HEK293 (cell line): Measurements from ENCODE around the gene CAP1.

Experiments used
- GFI1B ChIP-seq: fragments of 450-650 bp; formaldehyde crosslinking; IDR thresholded peaks from 2 replicates; pipeline ENCODE4 v1.5.1; 2016; ENCODE audit warnings: missing biosample characterization, missing genetic modification characterization
- GLI2 ChIP-seq: fragments of 450-650 bp; formaldehyde crosslinking; IDR thresholded peaks from 2 replicates; pipeline ENCODE4; 2017; ENCODE audit warnings: missing biosample characterization, missing genetic modification characterization, low read depth, borderline replicate concordance
- IKZF3 ChIP-seq: fragments of 450-650 bp; IDR thresholded peaks from 2 replicates; pipeline ENCODE4 v1.5.0; 2018; ENCODE audit warnings: missing biosample characterization, mild to moderate bottlenecking, missing genetic modification characterization, moderate library complexity
- KLF1 ChIP-seq: fragments of 450-650 bp; formaldehyde crosslinking; IDR thresholded peaks from 2 replicates; pipeline ENCODE4 v1.5.1; 2016; ENCODE audit warnings: missing biosample characterization, missing genetic modification characterization
- MYNN ChIP-seq: fragments of 450-650 bp; formaldehyde crosslinking; IDR thresholded peaks from 2 replicates; pipeline ENCODE4 v1.5.1; 2016; ENCODE audit warnings: missing biosample characterization, missing genetic modification characterization, borderline replicate concordance
- MZF1 ChIP-seq: fragments of 450-650 bp; formaldehyde crosslinking; IDR thresholded peaks from 2 replicates; pipeline ENCODE4 v1.5.1; 2017; ENCODE audit warnings: missing biosample characterization, missing genetic modification characterization, borderline replicate concordance
- SP3 ChIP-seq: fragments of 450-650 bp; formaldehyde crosslinking; IDR thresholded peaks from 2 replicates; pipeline ENCODE4 v1.5.1; 2016; ENCODE audit warnings: missing biosample characterization, missing genetic modification characterization
- WT1 ChIP-seq: fragments of 450-650 bp; formaldehyde crosslinking; IDR thresholded peaks from 2 replicates; pipeline ENCODE4 v1.5.1; 2016; ENCODE audit warnings: missing biosample characterization, missing genetic modification characterization
- ZEB2 ChIP-seq: fragments of 450-650 bp; formaldehyde crosslinking; IDR thresholded peaks from 2 replicates; pipeline ENCODE4 v1.5.1; 2016; ENCODE audit warnings: missing biosample characterization, missing genetic modification characterization
- ZFHX2 ChIP-seq: fragments of 450-650 bp; formaldehyde crosslinking; conservative IDR thresholded peaks from 2 replicates; pipeline ENCODE4 v1.5.1; 2016; ENCODE audit warnings: missing biosample characterization, missing genetic modification characterization
- ZFP37 ChIP-seq: fragments of 450-650 bp; formaldehyde crosslinking; IDR thresholded peaks from 2 replicates; pipeline ENCODE4 v1.5.1; 2016; ENCODE audit warnings: missing biosample characterization, missing genetic modification characterization
- ZFP41 ChIP-seq: fragments of 450-650 bp; formaldehyde crosslinking; IDR thresholded peaks from 2 replicates; pipeline ENCODE4 v1.5.1; 2016; ENCODE audit warnings: missing biosample characterization, missing genetic modification characterization, borderline replicate concordance
- ZNF16 ChIP-seq: fragments of 450-650 bp; formaldehyde crosslinking; IDR thresholded peaks from 2 replicates; pipeline ENCODE4 v1.5.1; 2016; ENCODE audit warnings: low read depth, missing biosample characterization, missing genetic modification characterization
- ZNF169 ChIP-seq: fragments of 450-650 bp; formaldehyde crosslinking; IDR thresholded peaks from 2 replicates; pipeline ENCODE4 v1.5.1; 2016; ENCODE audit warnings: missing biosample characterization, missing genetic modification characterization
- ZNF248 ChIP-seq: fragments of 450-650 bp; formaldehyde crosslinking; IDR thresholded peaks from 2 replicates; pipeline ENCODE4 v1.5.1; 2017; ENCODE audit warnings: missing biosample characterization, missing genetic modification characterization
- ZNF292 ChIP-seq: fragments of 450-650 bp; formaldehyde crosslinking; IDR thresholded peaks from 2 replicates; pipeline ENCODE4 v1.5.1; 2016; ENCODE audit warnings: low read depth, missing biosample characterization, missing genetic modification characterization, borderline replicate concordance
- ZNF426 ChIP-seq: fragments of 450-650 bp; formaldehyde crosslinking; IDR thresholded peaks from 2 replicates; pipeline ENCODE4 v1.5.1; 2017; ENCODE audit warnings: missing biosample characterization, missing genetic modification characterization, mild to moderate bottlenecking, inconsistent platforms, moderate library complexity
- ZNF510 ChIP-seq: fragments of 450-650 bp; formaldehyde crosslinking; IDR thresholded peaks from 2 replicates; pipeline ENCODE4 v1.5.1; 2018; ENCODE audit warnings: mild to moderate bottlenecking, missing genetic modification characterization, missing biosample characterization; ENCODE audit not compliant: insufficient replicate concordance
- ZNF561 ChIP-seq: fragments of 450-650 bp; IDR thresholded peaks from 2 replicates; pipeline ENCODE4 v1.5.1; 2018; ENCODE audit warnings: missing biosample characterization, missing genetic modification characterization, borderline replicate concordance
- ZNF654 ChIP-seq: fragments of 450-650 bp; formaldehyde crosslinking; IDR thresholded peaks from 2 replicates; pipeline ENCODE4 v1.5.1; 2016; ENCODE audit warnings: low read depth, missing biosample characterization, missing genetic modification characterization
- ZNF776 ChIP-seq: fragments of 450-650 bp; formaldehyde crosslinking; IDR thresholded peaks from 2 replicates; pipeline ENCODE4 v1.5.0; 2017; ENCODE audit warnings: missing biosample characterization, missing genetic modification characterization, borderline replicate concordance
- ZNF792 ChIP-seq: fragments of 450-650 bp; formaldehyde crosslinking; IDR thresholded peaks from 2 replicates; pipeline ENCODE4 v1.5.1; 2016; ENCODE audit warnings: missing biosample characterization, missing genetic modification characterization
- ZSCAN30 ChIP-seq: fragments of 450-650 bp; IDR thresholded peaks from 2 replicates; pipeline ENCODE4 v1.5.1; 2018; ENCODE audit warnings: missing biosample characterization, mild to moderate bottlenecking, missing genetic modification characterization, moderate library complexity
- ZXDB ChIP-seq: fragments of 450-650 bp; formaldehyde crosslinking; IDR thresholded peaks from 2 replicates; pipeline ENCODE4 v1.5.1; 2016; ENCODE audit warnings: missing biosample characterization, missing genetic modification characterization
- TF ChIP-seq, protein P1 (sequence below): fragments of 450-650 bp; formaldehyde crosslinking; IDR thresholded peaks from 2 replicates; pipeline ENCODE4 v1.5.1; 2016; ENCODE audit warnings: missing biosample characterization, missing genetic modification characterization
- TF ChIP-seq, protein P2 (sequence below): fragments of 450-650 bp; formaldehyde crosslinking; IDR thresholded peaks from 2 replicates; pipeline ENCODE4 v1.5.1; 2016; ENCODE audit warnings: missing biosample characterization, missing genetic modification characterization
- TF ChIP-seq, protein P3 (sequence below): fragments of 450-650 bp; formaldehyde crosslinking; IDR thresholded peaks from 2 replicates; pipeline ENCODE4 v1.5.1; 2016; ENCODE audit warnings: missing biosample characterization, missing genetic modification characterization
- TF ChIP-seq, protein P4 (sequence below): fragments of 450-650 bp; formaldehyde crosslinking; IDR thresholded peaks from 2 replicates; pipeline ENCODE4 v1.5.1; 2016; ENCODE audit warnings: missing biosample characterization, missing genetic modification characterization
- TF ChIP-seq, protein P5 (sequence below): fragments of 450-650 bp; formaldehyde crosslinking; IDR thresholded peaks from 2 replicates; pipeline ENCODE4 v1.5.1; 2016; ENCODE audit warnings: missing biosample characterization, missing genetic modification characterization, borderline replicate concordance

CAP1 gene

DNA sequence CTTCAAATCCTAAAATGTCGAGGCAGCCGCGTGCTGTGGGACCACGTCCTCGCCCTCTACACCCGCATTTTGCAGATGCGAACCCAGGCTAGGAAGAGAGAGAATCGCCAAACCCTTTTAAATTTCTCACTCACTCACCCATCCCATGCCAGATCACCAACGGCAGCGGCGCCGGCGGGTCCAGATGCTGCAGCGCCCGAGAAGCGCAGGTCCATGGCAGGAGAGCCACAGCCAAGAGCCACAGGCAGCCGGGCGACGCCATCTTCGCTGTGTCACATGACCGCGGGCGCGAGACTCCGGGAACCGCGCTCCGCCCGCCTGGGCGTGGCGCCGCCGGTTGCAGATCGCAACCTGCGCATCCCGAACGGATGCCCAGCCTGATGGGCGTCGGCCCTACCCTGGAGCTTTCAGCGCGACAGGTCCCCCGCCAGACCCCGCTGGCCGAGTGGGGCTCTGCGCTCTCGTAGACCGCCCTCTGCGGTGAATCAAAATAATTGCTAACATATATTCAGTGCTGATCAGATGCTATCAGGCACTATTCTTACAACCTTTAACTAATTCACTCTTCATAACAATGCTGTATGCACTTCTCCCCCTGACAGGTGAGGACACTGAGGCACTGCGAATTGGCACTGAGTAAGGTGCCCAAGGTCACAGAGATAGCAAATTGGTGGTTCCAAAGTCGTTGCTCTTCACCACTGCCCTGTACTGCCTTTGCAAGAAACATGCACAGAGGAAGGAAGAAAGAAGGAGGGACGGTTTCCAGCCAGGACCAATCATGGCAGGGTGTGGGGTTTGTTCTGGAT lies 56.7 kb downstream of the CAP1 start, which contains the start of gene PPT1 (continued):
- TF ChIP-seq ZNF16 (tag by site-specific recombination), result no peak
- no peak for TF ChIP-seq ZNF510 (tag by site-specific recombination)
- no peak for TF ChIP-seq ZNF248 (tag by site-specific recombination)
- no peak for TF ChIP-seq ZNF292 (tag by site-specific recombination)
- no peak for TF ChIP-seq MYNN (tag by site-specific recombination)
- 0 out of 2 replicates have a peak, but pooled peaks have one; percentile 54 for TF ChIP-seq ZSCAN30 (tag by site-specific recombination)
- no peak for TF ChIP-seq ZFP41 (tag by site-specific recombination)
- peak; percentile 74 for TF ChIP-seq ZXDB (tag by site-specific recombination)
- TF ChIP-seq GLI2 (tag by site-specific recombination), result no peak
- TF ChIP-seq MZF1 (tag by site-specific recombination), result no peak
- TF ChIP-seq ZNF561, result peak; percentile 74; the same call in 1 of the 2 replicates
- TF ChIP-seq ZNF169 (tag by site-specific recombination), result no peak
- TF ChIP-seq ZEB2 (tag by site-specific recombination), result peak; percentile 95
- TF ChIP-seq SP3, result peak; percentile 84
- TF ChIP-seq, protein P1, sequence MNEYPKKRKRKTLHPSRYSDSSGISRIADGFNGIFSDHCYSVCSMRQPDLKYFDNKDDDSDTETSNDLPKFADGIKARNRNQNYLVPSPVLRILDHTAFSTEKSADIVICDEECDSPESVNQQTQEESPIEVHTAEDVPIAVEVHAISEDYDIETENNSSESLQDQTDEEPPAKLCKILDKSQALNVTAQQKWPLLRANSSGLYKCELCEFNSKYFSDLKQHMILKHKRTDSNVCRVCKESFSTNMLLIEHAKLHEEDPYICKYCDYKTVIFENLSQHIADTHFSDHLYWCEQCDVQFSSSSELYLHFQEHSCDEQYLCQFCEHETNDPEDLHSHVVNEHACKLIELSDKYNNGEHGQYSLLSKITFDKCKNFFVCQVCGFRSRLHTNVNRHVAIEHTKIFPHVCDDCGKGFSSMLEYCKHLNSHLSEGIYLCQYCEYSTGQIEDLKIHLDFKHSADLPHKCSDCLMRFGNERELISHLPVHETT, result peak; percentile 64; the same call in 1 of the 2 replicates
- no peak for TF ChIP-seq GFI1B (tag by site-specific recombination)
- no peak for TF ChIP-seq ZNF776 (tag by site-specific recombination)
- peak; percentile 12; the same call in 1 of the 2 replicates for TF ChIP-seq IKZF3 (tag by site-specific recombination)
- TF ChIP-seq, protein P2, sequence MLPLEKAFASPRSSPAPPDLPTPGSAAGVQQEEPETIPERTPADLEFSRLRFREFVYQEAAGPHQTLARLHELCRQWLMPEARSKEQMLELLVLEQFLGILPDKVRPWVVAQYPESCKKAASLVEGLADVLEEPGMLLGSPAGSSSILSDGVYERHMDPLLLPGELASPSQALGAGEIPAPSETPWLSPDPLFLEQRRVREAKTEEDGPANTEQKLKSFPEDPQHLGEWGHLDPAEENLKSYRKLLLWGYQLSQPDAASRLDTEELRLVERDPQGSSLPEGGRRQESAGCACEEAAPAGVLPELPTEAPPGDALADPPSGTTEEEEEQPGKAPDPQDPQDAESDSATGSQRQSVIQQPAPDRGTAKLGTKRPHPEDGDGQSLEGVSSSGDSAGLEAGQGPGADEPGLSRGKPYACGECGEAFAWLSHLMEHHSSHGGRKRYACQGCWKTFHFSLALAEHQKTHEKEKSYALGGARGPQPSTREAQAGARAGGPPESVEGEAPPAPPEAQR (tag by site-specific recombination), result 0 out of 2 replicates have a peak, but pooled peaks have one; percentile 32
- TF ChIP-seq ZNF792 (tag by site-specific recombination), result no peak
- no peak for TF ChIP-seq ZNF426 (tag by site-specific recombination)
- TF ChIP-seq, protein P3, sequence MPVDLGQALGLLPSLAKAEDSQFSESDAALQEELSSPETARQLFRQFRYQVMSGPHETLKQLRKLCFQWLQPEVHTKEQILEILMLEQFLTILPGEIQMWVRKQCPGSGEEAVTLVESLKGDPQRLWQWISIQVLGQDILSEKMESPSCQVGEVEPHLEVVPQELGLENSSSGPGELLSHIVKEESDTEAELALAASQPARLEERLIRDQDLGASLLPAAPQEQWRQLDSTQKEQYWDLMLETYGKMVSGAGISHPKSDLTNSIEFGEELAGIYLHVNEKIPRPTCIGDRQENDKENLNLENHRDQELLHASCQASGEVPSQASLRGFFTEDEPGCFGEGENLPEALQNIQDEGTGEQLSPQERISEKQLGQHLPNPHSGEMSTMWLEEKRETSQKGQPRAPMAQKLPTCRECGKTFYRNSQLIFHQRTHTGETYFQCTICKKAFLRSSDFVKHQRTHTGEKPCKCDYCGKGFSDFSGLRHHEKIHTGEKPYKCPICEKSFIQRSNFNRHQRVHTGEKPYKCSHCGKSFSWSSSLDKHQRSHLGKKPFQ (tag by site-specific recombination), result no peak
- peak; percentile 81 for TF ChIP-seq ZFP37 (tag by site-specific recombination)
- TF ChIP-seq, protein P4, sequence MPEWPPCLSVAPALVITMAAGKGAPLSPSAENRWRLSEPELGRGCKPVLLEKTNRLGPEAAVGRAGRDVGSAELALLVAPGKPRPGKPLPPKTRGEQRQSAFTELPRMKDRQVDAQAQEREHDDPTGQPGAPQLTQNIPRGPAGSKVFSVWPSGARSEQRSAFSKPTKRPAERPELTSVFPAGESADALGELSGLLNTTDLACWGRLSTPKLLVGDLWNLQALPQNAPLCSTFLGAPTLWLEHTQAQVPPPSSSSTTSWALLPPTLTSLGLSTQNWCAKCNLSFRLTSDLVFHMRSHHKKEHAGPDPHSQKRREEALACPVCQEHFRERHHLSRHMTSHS (tag by site-specific recombination), result no peak
- TF ChIP-seq KLF1, result peak; percentile 95
- no peak for TF ChIP-seq ZFHX2 (tag by site-specific recombination)
- TF ChIP-seq WT1 (tag by site-specific recombination), result peak; percentile 19; the same call in 1 of the 2 replicates
- TF ChIP-seq, protein P5, sequence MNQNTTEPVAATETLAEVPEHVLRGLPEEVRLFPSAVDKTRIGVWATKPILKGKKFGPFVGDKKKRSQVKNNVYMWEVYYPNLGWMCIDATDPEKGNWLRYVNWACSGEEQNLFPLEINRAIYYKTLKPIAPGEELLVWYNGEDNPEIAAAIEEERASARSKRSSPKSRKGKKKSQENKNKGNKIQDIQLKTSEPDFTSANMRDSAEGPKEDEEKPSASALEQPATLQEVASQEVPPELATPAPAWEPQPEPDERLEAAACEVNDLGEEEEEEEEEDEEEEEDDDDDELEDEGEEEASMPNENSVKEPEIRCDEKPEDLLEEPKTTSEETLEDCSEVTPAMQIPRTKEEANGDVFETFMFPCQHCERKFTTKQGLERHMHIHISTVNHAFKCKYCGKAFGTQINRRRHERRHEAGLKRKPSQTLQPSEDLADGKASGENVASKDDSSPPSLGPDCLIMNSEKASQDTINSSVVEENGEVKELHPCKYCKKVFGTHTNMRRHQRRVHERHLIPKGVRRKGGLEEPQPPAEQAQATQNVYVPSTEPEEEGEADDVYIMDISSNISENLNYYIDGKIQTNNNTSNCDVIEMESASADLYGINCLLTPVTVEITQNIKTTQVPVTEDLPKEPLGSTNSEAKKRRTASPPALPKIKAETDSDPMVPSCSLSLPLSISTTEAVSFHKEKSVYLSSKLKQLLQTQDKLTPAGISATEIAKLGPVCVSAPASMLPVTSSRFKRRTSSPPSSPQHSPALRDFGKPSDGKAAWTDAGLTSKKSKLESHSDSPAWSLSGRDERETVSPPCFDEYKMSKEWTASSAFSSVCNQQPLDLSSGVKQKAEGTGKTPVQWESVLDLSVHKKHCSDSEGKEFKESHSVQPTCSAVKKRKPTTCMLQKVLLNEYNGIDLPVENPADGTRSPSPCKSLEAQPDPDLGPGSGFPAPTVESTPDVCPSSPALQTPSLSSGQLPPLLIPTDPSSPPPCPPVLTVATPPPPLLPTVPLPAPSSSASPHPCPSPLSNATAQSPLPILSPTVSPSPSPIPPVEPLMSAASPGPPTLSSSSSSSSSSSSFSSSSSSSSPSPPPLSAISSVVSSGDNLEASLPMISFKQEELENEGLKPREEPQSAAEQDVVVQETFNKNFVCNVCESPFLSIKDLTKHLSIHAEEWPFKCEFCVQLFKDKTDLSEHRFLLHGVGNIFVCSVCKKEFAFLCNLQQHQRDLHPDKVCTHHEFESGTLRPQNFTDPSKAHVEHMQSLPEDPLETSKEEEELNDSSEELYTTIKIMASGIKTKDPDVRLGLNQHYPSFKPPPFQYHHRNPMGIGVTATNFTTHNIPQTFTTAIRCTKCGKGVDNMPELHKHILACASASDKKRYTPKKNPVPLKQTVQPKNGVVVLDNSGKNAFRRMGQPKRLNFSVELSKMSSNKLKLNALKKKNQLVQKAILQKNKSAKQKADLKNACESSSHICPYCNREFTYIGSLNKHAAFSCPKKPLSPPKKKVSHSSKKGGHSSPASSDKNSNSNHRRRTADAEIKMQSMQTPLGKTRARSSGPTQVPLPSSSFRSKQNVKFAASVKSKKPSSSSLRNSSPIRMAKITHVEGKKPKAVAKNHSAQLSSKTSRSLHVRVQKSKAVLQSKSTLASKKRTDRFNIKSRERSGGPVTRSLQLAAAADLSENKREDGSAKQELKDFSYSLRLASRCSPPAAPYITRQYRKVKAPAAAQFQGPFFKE (tag by site-specific recombination), result no peak
- TF ChIP-seq ZNF654 (tag by site-specific recombination), result no peak
